GM21737 (cell line): ENCODE measurements around the gene PARL.
A peak's percentile ranks its signal among the peaks of the same experiment; 100 is the strongest.

Experiments
- ATAC-seq: cut with Tn5 transposase; IDR thresholded peaks from one replicate; pipeline ENCODE4 v1.9.1; 2021; ENCODE audit warnings: mild to moderate bottlenecking, moderate library complexity; ENCODE audit not compliant: unreplicated experiment

Gene PARL

GRCh38 chr3:183884427-183885296 lies at the start of gene PARL:
TSS of gene PARL (minus strand) at chr3:183884880. CDS start at chr3:183884846, 34 bp downstream.
- ATAC-seq: peak; percentile 100

GRCh38 chr3:183933160-183933559 lies 48.5 kb upstream of the PARL start:
- ATAC-seq: no peak

- no peak for ATAC-seq
Measured at GRCh38 chr3:183931881-183932280, 47.2 kb upstream of the PARL start.

- no peak for ATAC-seq
Measured at GRCh38 chr3:183930086-183930485, 45.4 kb upstream of the PARL start.

- no peak for ATAC-seq
Measured at GRCh38 chr3:183927059-183927458, 42.4 kb upstream of the PARL start.

GRCh38 chr3:183924956-183925355 lies 40.3 kb upstream of the PARL start:
- no peak for ATAC-seq

GRCh38 chr3:183924543-183924942 lies 39.9 kb upstream of the PARL start:
- ATAC-seq: no peak

- no peak for ATAC-seq
Measured at GRCh38 chr3:183922421-183922820, 37.7 kb upstream of the PARL start.

GRCh38 chr3:183921096-183921495 lies 36.4 kb upstream of the PARL start:
- ATAC-seq: no peak

GRCh38 chr3:183920416-183920815 lies 35.7 kb upstream of the PARL start:
- ATAC-seq: no peak

GRCh38 chr3:183918178-183918577 lies 33.5 kb upstream of the PARL start:
- no peak for ATAC-seq

- ATAC-seq: no peak
Measured at GRCh38 chr3:183917776-183918175, 33.1 kb upstream of the PARL start.

- ATAC-seq: no peak
Measured at GRCh38 chr3:183914856-183915255, 30.2 kb upstream of the PARL start.

GRCh38 chr3:183913580-183913920 lies 28.9 kb upstream of the PARL start:
- no peak for ATAC-seq

GRCh38 chr3:183912895-183913579 lies 28.4 kb upstream of the PARL start:
- no peak for ATAC-seq

- no peak for ATAC-seq
Measured at GRCh38 chr3:183911763-183912506, 27.3 kb upstream of the PARL start.

GRCh38 chr3:183911087-183911486 lies 26.4 kb upstream of the PARL start:
- no peak for ATAC-seq

GRCh38 chr3:183909030-183909600 lies 24.4 kb upstream of the PARL start:
- no peak for ATAC-seq

- ATAC-seq: no peak
Measured at GRCh38 chr3:183907911-183908331, 23.2 kb upstream of the PARL start.

GRCh38 chr3:183907176-183907575 lies 22.5 kb upstream of the PARL start:
- ATAC-seq: no peak

- ATAC-seq: no peak
Measured at GRCh38 chr3:183906234-183906921, 21.7 kb upstream of the PARL start.
